ENCODE measurements around the gene FEZF1.

The FEZF1 gene

GRCh38 chr7:122261442-122261841 lies 43.1 kb downstream of the FEZF1 start:
- DNase-seq: no peak

- DNase-seq: no peak
Observed at GRCh38 chr7:122261016-122261415, 43.5 kb downstream of the FEZF1 start.

- DNase-seq: no peak
Observed at GRCh38 chr7:122260336-122260735, 44.2 kb downstream of the FEZF1 start.

GRCh38 chr7:122258971-122259370 lies 45.6 kb downstream of the FEZF1 start:
- DNase-seq: no peak

- no peak for DNase-seq
Observed at GRCh38 chr7:122257056-122257455, 47.5 kb downstream of the FEZF1 start.

- DNase-seq: no peak
Observed at GRCh38 chr7:122256046-122256445, 48.5 kb downstream of the FEZF1 start.

- DNase-seq: no peak
Observed at GRCh38 chr7:122255454-122255853, 49.1 kb downstream of the FEZF1 start.

Data from SW 1271 (cell line).